Choroid plexus epithelial cell (primary cell): Measurements from ENCODE around the gene KRTAP5-1.
"Not testable (repeated sequence)": the region's sequence is repeated elsewhere in the genome, so short reads cannot be mapped to it uniquely, and the experiment has no call there.

Source experiments
- DNase-seq: peaks from one replicate; pipeline ENCODE4 v3.0.0-alpha.2; 2010; ENCODE audit warnings: low read depth
- H3K4me3 ChIP-seq: 2 replicates; pipeline ENCODE4 v1.5.1; 2011; ENCODE audit warnings: low read depth, mild to moderate bottlenecking, control low read depth, low read length, moderate library complexity
- TF ChIP-seq, protein P1 (sequence below): conservative IDR thresholded peaks from 2 replicates; pipeline ENCODE4 v1.5.1; 2011; ENCODE audit warnings: low read depth, mild to moderate bottlenecking, control low read depth, inconsistent platforms, low read length, moderate library complexity

Gene KRTAP5-1

DNA sequence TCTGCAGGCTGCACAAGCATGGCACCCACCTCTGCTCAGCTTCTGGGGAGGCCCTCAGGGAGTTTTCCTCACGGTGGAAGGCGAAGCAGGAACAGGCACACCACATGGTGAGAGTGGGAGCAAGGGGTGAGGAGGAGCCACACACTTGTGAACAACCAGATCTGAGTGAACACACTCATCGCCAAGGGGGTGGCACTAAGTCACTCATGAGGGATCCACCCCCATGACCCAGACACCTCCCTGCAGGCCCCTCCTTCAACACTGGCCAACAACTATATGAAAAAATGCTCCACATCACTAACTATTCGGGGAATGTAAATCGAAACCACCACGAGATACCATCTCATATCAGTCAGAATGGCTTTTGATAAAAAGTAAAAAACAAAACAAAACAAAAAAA lies 13.7 kb upstream of the KRTAP5-1 start:
- DNase-seq = peak; percentile 17
- TF ChIP-seq, protein P1, sequence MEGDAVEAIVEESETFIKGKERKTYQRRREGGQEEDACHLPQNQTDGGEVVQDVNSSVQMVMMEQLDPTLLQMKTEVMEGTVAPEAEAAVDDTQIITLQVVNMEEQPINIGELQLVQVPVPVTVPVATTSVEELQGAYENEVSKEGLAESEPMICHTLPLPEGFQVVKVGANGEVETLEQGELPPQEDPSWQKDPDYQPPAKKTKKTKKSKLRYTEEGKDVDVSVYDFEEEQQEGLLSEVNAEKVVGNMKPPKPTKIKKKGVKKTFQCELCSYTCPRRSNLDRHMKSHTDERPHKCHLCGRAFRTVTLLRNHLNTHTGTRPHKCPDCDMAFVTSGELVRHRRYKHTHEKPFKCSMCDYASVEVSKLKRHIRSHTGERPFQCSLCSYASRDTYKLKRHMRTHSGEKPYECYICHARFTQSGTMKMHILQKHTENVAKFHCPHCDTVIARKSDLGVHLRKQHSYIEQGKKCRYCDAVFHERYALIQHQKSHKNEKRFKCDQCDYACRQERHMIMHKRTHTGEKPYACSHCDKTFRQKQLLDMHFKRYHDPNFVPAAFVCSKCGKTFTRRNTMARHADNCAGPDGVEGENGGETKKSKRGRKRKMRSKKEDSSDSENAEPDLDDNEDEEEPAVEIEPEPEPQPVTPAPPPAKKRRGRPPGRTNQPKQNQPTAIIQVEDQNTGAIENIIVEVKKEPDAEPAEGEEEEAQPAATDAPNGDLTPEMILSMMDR = no peak
- H3K4me3 ChIP-seq = no peak overlapping the region

GRCh38 chr11:1598406-1598805 lies 13.3 kb upstream of the KRTAP5-1 start:
- DNase-seq, H3K4me3 ChIP-seq: not testable (repeated sequence)

DNA sequence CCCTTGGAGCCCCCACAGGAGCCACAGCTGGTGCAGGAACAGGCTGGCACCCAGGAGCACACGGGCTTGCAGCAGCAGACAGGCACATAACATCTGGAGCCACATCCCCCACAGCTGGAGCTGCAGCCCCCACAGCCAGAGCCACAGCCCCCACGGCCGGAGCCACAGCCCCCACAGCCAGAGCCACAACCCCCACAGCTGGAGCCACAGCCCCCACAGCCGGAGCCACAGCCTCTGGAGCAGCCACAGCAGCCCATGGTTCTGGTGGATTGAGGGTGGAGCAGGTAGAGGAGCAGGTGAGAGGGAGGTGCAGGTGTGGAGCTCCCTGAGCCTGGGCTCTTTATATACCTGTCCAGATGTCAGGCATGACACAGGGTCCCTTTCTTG lies 12.9 kb upstream of the KRTAP5-1 start, which contains the start of gene KRTAP5-2:
KRTAP5-2 (minus strand) TSS at position 301 of the 387 bp plus-strand sequence; CDS start at position 257, 44 bp downstream.
- TF ChIP-seq, protein P1 = no peak
- no peak within 1 kb of the TSS for H3K4me3 ChIP-seq
- DNase-seq = no peak

DNA sequence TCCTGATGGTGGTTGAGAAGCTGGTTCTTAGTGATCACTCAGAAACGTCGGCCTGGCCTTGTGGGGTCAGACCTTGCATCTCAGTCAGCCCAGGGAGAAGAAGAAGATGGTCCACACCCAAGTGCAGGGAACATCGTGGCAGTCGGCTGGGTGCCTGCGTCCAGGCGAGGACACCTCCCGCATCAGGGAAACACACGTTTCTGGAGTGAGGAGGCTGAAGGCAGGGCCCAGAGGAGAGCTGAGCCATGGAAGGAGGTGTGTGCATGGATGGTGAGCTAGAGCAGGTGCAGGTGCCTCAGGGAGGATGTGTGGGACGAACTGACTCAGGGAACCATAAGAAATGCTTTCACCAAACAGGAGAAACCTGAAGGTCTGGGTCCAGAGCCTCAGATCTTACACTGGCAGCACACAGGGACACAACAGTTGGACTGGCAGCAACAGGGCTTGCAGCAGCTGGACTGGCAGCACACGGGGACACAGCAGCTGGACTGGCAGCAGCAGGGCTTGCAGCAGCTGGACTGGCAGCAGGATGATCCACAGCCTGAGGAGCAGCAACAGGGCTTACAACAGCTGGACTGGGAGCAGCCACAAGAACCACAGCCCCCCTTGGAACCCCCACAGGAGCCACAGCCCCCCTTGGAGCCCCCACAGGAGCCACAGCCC lies 12.4 kb upstream of the KRTAP5-1 start:
- TF ChIP-seq, protein P1 = no peak
- DNase-seq = no peak
- H3K4me3 ChIP-seq = no peak overlapping the region

GRCh38 chr11:1596576-1597121 lies 11.6 kb upstream of the KRTAP5-1 start:
- DNase-seq, H3K4me3 ChIP-seq: not testable (repeated sequence)

DNA sequence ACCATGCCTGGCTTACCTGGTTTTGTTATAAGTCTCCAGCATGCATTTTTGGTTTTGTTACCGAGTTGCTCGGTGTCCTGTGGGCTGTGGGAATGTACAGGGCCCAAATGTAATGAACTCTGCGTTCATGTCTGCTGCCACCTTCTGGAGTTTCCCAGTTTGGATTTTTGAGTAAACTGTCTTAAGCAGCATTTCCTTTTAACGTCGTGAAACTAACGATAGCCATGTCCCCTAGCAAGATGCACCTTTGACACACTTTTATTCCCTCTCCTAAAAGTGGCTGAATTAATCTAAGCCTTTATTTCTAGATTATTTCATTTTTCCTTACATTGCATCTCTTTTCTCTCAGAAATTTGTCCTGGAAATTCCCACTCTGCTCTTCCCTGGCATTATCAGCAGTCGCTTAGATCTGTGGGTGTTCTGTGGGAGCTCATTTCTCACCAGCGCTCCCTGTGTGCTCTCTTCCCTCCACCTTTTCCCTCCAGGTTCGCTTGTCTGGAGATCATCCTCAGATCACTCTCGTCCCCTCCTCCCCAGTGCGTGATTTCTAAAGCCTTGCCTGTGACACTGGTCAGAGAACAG lies 11.0 kb upstream of the KRTAP5-1 start:
- DNase-seq = peak; percentile 22
- TF ChIP-seq, protein P1 = peak; percentile 32
- not testable (repeated sequence) for H3K4me3 ChIP-seq

DNA sequence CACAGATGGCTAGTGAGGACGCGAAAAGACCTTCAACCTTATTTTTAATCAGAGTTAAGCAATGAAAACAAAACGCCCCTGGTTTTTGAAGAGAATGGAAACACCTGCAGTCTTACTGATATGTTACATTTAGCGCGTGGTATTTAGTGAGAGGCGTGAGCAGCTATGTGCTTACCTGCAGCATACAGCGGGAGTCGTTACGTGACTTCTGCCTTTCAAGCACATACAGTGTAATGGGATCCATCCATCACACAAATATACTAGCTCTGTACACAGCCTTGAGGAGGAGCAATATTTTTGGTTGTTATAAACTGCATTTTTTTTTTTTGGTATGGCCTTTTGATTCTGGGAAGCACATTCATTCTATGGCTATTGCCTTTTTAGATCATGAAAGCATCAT lies 7.5 kb upstream of the KRTAP5-1 start:
- no peak overlapping the region for H3K4me3 ChIP-seq
- no peak for DNase-seq
- TF ChIP-seq, protein P1 = no peak

GRCh38 chr11:1589996-1590395 lies 4.9 kb upstream of the KRTAP5-1 start:
- TF ChIP-seq, protein P1 = no peak
- DNase-seq = no peak

DNA sequence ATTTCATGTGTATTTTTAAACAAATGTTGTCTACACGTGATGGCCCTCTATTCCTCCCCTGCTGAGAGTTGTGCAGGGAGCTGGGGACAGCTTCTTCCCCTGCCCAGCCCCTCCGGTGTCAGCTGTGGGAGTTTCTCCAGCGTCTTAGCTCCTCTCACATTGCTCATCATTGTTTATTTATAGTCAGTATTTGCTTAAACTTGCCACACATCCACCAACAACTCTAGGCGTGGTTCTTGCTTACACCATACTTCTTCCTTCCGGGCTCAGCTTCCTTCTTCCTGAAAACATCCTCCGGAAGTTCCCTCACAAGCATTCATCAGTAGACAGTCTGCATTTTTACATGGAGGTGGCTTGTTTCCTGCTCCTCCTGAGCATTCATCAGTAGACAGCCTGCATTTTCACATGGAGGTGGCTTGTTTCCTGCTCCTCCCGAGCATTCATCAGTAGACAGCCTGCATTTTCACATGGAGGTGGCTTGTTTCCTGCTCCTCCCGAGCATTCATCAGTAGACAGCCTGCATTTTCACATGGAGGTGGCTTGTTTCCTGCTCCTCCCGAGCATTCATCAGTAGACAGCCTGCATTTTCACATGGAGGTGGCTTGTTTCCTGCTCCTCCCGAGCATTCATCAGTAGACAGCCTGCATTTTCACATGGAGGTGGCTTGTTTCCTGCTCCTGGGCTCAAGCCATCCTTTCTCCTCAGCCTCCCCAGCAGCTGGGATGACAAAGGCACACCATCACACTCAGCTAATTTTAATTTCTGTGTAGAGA lies 4.3 kb upstream of the KRTAP5-1 start:
- DNase-seq = peak; percentile 7
- not testable (repeated sequence) for H3K4me3 ChIP-seq

More at GRCh38 chr11:1589996-1590395, 4.9 kb upstream of the KRTAP5-1 start:
- no peak overlapping the region for H3K4me3 ChIP-seq
